Neural cell (in vitro differentiated cells): ENCODE results near the gene DEFB131A. TPM values are rescaled to one million over a fixed set of nuclear protein-coding genes. Genes with fewer than 3 reads are reported as not detected.
"Not testable (repeated sequence)": the region's sequence is repeated elsewhere in the genome, so short reads cannot be mapped to it uniquely, and the experiment has no call there.

Experiments
- H2AFZ ChIP-seq: fragments of 200-600, 300-800 bp; sonication (generic), shearing (Covaris generic); 2 replicates; pipeline ENCODE4 v1.6.0; 2014; ENCODE audit warnings: low read depth, mild to moderate bottlenecking, antibody characterized with exemption, low read length, moderate library complexity
- H3F3A ChIP-seq: fragments of 200-600 bp; shearing (Covaris generic); 2 replicates; pipeline ENCODE4 v1.6.1; 2016; ENCODE audit warnings: mild to moderate bottlenecking, moderate library complexity, mixed read lengths, antibody characterized with exemption, low read length; ENCODE audit not compliant: insufficient read depth, poor library complexity, severe bottlenecking
- H3K27ac ChIP-seq: fragments of 200-600, 300-800 bp; sonication (generic), shearing (Covaris generic); 2 replicates; pipeline ENCODE4 v1.5.1; 2014; ENCODE audit warnings: mild to moderate bottlenecking, low read length, moderate library complexity
- H3K27me3 ChIP-seq: fragments of 300-800, 200-600 bp; sonication (generic), shearing (Covaris generic); 2 replicates; pipeline ENCODE4 v1.6.0; 2014; ENCODE audit warnings: mild to moderate bottlenecking, low read depth, low read length, moderate library complexity; ENCODE audit not compliant: insufficient read depth
- H3K36me3 ChIP-seq: fragments of 300-800, 200-600 bp; sonication (generic), shearing (Covaris generic); 2 replicates; pipeline ENCODE4 v1.5.1; 2014; ENCODE audit warnings: mild to moderate bottlenecking, antibody characterized with exemption, low read length, moderate library complexity; ENCODE audit not compliant: insufficient read depth
- H3K4me2 ChIP-seq: fragments of 300-800, 200-600 bp; sonication (generic), shearing (Covaris generic); 2 replicates; pipeline ENCODE4 v1.6.0; 2014; ENCODE audit warnings: mild to moderate bottlenecking, low read length
- H3K4me3 ChIP-seq: fragments of 300-800, 200-600 bp; sonication (generic), shearing (Covaris generic); 2 replicates; pipeline ENCODE4 v1.5.1; 2014; ENCODE audit warnings: mild to moderate bottlenecking, low read length, moderate library complexity
- H3K79me2 ChIP-seq: fragments of 200-600 bp; shearing (Covaris generic); replicated peaks from 2 replicates; pipeline ENCODE4 v1.6.0; 2014; ENCODE audit warnings: mild to moderate bottlenecking, low read length, moderate library complexity; ENCODE audit not compliant: insufficient read depth
- H3K9ac ChIP-seq: fragments of 300-800, 200-600 bp; sonication (generic), shearing (Covaris generic); 2 replicates; pipeline ENCODE4 v1.6.1; 2016; ENCODE audit warnings: mild to moderate bottlenecking, low read length, mixed read lengths
- H3K9me2 ChIP-seq: fragments of 200-600 bp; shearing (Covaris generic); 2 replicates; pipeline ENCODE4 v1.6.1; 2016; ENCODE audit warnings: mild to moderate bottlenecking, low read length, mixed read lengths; ENCODE audit not compliant: insufficient read depth
- H3K9me3 ChIP-seq: fragments of 200-600, 300-800 bp; sonication (generic), shearing (Covaris generic); 2 replicates; pipeline ENCODE4 v1.6.1; 2016; ENCODE audit warnings: mild to moderate bottlenecking, mixed run types, low read length, moderate library complexity, mixed read lengths
- H4K20me1 ChIP-seq: fragments of 200-600 bp; shearing (Covaris generic); 2 replicates; pipeline ENCODE4 v1.6.1; 2016; ENCODE audit warnings: mild to moderate bottlenecking, mixed run types; ENCODE audit not compliant: insufficient read depth
- RAD21 ChIP-seq: fragments of 450-650 bp; conservative IDR thresholded peaks from 2 replicates; pipeline ENCODE4 v1.6.1; 2014; ENCODE audit warnings: antibody characterized with exemption, mild to moderate bottlenecking, moderate library complexity
- SMC3 ChIP-seq: fragments of 450-650 bp; conservative IDR thresholded peaks from 2 replicates; pipeline ENCODE4 v1.6.1; 2014; ENCODE audit warnings: antibody characterized with exemption, mild to moderate bottlenecking, moderate library complexity; ENCODE audit not compliant: poor library complexity
- polyA plus RNA-seq: library from polyadenylated mRNA; depleted of rRNA; stranded (reverse); fragments of >200 nt; gene quantifications from 2 replicates; pipeline ENCODE4 v1.2.3, GENCODE V29; 2014
- TF ChIP-seq, protein P1 (sequence below): fragments of 450-650 bp; IDR thresholded peaks from 2 replicates; pipeline ENCODE4 v1.5.1; 2014; ENCODE audit warnings: antibody characterized with exemption, mild to moderate bottlenecking, moderate library complexity; ENCODE audit not compliant: poor library complexity, severe bottlenecking

Gene DEFB131A
- polyA plus RNA-seq, 1 donor from 2014 or later: not detected

DNA sequence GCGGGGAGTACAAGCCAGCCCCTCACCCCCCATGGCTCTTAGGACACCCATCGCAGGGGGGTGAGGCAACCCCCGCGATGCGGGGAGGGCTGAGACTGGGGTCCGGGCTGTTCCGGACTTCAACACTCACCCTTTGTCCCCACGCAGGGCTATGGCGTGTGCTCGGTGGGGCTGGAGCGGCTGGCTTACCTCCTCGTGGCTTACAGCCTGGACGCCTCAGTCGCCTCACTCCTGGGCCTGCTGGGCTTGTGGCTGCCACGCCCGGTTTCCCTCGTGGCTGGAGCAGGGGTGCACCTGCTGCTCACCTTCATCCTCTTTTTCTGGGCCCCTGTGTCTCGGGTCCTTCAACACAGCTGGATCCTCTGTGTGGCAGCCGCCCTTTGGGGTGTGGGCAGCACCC lies 49.4 kb downstream of the DEFB131A start:
- H3K9me2 ChIP-seq, H4K20me1 ChIP-seq, H2AFZ ChIP-seq, H3K9ac ChIP-seq, H3K27ac ChIP-seq, H3K36me3 ChIP-seq, H3K79me2 ChIP-seq, H3F3A ChIP-seq, H3K4me3 ChIP-seq, H3K4me2 ChIP-seq, H3K27me3 ChIP-seq, H3K9me3 ChIP-seq: not testable (repeated sequence)

DNA sequence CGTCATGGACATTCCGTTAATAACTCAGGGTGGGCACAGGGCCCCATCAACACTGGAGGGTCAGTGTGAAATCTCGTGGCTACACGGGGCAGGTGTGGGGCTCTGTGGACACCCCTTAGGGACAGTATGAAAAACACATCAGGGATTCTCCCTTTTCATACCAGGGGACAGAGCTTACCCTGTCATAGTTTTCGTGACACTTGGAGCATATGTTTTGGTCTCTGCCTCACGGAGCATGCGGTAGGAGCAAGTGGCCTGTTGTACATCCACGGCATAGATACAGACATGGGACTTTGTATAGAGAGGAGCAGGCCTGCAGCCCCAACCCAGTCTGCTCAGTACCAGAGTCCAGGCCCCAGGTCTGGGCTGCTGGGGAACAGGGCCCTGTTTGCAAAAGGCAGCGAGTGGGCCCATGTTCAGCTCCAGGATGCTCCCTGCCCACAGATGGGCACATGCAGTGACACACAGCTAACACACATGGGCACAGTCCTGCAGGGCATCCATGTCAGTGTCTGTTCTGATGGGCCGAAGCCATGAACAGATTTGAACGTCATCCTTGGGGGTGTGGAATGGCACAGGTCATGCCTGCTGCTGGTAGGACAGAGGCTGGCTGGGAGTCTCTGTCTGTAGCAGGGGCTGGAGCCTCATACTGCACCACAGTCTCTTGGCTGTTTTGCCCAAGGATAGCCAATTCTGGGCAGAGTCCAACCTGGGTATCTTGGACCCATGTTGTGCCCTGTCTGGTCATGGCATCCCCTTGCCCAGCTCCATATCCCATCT lies 50.2 kb downstream of the DEFB131A start:
- not testable (repeated sequence) for H3K4me3 ChIP-seq, H3K9me3 ChIP-seq, H2AFZ ChIP-seq, H3K27ac ChIP-seq, H3K36me3 ChIP-seq, H3K79me2 ChIP-seq, H3K9ac ChIP-seq, H3K9me2 ChIP-seq, H4K20me1 ChIP-seq, H3F3A ChIP-seq, H3K27me3 ChIP-seq, H3K4me2 ChIP-seq

DNA sequence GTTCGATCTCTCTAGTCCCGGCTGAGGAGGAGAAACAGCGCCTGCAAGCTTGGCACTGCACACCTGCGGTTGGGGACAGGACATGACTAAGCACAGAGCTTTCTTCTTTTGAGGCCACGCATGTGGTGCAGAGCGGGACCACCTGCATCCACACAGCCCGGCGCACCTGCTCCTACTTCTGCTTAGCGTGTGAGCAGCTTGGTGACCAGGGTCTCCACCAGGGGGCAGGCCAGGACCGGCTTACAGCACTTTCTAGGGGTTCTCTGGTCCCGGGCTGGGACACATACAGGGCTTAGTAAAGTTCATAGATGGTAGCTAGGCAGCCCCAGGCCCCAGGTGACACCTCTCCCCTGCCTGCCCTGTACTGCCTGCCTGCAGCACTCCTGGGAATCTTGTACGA lies 51.2 kb downstream of the DEFB131A start:
- not testable (repeated sequence) for H3K36me3 ChIP-seq, H3K9me2 ChIP-seq, H2AFZ ChIP-seq, H3K27me3 ChIP-seq, H3K4me3 ChIP-seq, H3F3A ChIP-seq, H3K4me2 ChIP-seq, H4K20me1 ChIP-seq, H3K9ac ChIP-seq, H3K9me3 ChIP-seq, H3K27ac ChIP-seq, H3K79me2 ChIP-seq
- peak; percentile 59 for TF ChIP-seq SMC3
- TF ChIP-seq, protein P1, sequence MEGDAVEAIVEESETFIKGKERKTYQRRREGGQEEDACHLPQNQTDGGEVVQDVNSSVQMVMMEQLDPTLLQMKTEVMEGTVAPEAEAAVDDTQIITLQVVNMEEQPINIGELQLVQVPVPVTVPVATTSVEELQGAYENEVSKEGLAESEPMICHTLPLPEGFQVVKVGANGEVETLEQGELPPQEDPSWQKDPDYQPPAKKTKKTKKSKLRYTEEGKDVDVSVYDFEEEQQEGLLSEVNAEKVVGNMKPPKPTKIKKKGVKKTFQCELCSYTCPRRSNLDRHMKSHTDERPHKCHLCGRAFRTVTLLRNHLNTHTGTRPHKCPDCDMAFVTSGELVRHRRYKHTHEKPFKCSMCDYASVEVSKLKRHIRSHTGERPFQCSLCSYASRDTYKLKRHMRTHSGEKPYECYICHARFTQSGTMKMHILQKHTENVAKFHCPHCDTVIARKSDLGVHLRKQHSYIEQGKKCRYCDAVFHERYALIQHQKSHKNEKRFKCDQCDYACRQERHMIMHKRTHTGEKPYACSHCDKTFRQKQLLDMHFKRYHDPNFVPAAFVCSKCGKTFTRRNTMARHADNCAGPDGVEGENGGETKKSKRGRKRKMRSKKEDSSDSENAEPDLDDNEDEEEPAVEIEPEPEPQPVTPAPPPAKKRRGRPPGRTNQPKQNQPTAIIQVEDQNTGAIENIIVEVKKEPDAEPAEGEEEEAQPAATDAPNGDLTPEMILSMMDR: peak; percentile 53
- peak; percentile 39 for TF ChIP-seq RAD21

DNA sequence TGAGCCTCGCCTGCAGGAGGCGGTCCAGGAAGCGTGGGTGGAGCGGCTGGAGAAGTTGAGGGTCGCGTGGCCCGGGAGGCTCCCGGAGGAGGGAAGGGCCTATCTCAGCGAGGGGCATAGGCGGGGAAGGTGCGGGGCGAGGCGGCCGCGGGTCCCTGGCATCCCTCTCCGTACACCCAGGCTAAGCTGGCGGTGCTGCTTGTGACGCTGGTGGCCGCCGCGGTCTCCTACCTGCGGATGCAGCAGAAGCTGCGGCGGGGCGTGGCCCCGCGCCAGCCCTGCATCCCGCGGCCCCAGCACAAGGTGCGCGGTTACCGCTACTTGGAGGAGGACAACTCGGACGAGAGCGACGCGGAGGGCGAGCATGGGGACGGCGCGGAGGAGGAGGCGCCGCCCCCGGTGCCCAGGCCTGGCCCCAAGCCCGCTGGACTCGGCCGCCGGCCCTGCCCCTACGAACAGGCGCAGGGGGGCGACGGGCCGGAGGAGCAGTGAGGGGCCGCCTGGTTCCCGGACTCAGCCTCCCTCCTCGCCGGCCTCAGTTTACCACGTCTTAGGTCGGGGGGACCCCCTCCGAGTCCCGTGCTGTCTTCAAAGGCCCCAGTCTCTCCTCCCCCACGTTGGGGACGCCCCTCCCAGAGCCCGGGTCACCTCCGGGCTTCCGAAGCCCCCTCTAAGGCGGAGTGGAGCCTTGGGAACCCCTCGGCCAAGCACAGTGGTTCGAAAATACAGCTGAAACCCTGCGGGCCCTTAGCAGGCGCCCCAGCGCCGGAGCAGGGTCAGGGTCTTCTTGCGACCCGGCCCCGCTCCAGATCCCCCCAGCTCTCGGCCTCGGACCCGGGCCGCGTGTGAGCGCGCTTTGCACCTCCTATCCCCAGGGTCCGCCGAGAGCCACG lies 53.6 kb downstream of the DEFB131A start:
- not testable (repeated sequence) for H3K4me2 ChIP-seq, H3K79me2 ChIP-seq, H3K27me3 ChIP-seq, H3K9ac ChIP-seq, H3K9me2 ChIP-seq, H3K9me3 ChIP-seq, H3K27ac ChIP-seq, H3K36me3 ChIP-seq, H3F3A ChIP-seq, H4K20me1 ChIP-seq, H2AFZ ChIP-seq
- peak overlapping the region; percentile 47 for H3K4me3 ChIP-seq

DNA sequence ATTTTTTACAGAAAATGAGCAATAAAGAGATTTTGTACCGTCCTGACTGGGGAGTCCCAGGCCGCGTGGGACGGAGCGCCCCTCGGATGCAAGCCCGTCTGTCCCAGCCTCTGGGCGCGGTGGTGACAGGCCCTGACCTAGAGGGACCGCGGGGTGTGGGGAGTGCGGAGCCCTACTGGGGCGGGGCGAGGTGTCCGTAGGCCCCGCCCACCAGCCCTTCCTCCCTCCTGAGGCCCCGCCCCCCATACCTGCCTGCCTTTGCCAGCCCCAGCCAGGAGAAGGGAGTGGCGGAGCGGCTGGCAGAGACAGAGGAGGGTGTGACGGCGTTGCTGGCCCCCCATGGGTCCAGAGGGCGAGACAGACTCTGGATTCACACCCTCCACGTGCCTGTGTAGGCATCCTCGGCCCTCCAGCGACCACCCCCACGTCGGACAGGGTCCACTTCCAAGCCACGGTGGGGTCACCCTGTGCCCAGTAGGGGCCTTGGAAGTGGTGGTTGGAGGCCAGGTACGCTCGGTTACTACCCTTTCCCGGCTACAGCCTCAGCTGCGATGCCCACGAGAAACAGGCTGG lies 54.3 kb downstream of the DEFB131A start:
- H2AFZ ChIP-seq, H4K20me1 ChIP-seq, H3K36me3 ChIP-seq, H3K9me2 ChIP-seq, H3K27ac ChIP-seq, H3F3A ChIP-seq, H3K27me3 ChIP-seq, H3K4me2 ChIP-seq, H3K9me3 ChIP-seq, H3K9ac ChIP-seq, H3K79me2 ChIP-seq: not testable (repeated sequence)
- H3K4me3 ChIP-seq: peak overlapping the region; percentile 47

DNA sequence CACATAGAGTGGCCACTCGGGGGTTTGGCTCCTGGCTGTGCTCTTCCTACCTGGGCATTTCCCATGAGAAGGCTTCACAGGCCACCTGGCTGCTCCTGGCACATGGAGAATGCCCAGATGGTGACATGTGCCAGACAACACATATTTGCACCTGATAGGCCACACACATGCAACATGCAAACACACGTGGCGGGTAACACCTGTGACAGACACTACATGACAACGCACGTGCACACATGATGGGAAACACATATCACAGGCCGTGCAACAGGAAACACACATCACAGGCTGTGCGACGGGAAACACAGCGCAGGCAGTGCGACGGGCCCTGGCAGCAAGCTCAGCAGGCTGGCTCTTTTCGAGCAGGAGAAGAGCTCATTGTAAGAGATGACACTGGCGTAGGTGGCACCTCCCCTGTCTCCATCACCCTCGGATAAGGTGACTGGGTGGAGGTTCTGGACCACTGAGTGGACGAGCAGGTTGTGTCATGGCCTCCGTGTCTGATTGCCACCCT lies 55.8 kb downstream of the DEFB131A start:
- not testable (repeated sequence) for H3K4me2 ChIP-seq, H3K36me3 ChIP-seq, H3K9me3 ChIP-seq, H3K79me2 ChIP-seq, H3K27me3 ChIP-seq, H3K9me2 ChIP-seq, H3K27ac ChIP-seq, H4K20me1 ChIP-seq, H3K9ac ChIP-seq, H2AFZ ChIP-seq, H3F3A ChIP-seq, H3K4me3 ChIP-seq
